D721Med (cell line): ENCODE data around the gene SRPK2.
"Not testable (repeated sequence)": the region's sequence is repeated elsewhere in the genome, so short reads cannot be mapped to it uniquely, and the experiment has no call there.

Experiments used
- DNase-seq: peaks from one replicate; pipeline ENCODE4 v3.0.0; 2011; ENCODE audit warnings: low spot score; ENCODE audit not compliant: insufficient read length
- FAIRE-seq: peaks from 2 replicates; lab custom pipeline; 2011; peaks lifted over from hg19 to GRCh38; lab: Jason Lieb, UNC
- CTCF ChIP-seq: IDR thresholded peaks from 2 replicates; pipeline ENCODE4 v1.5.1; 2012; ENCODE audit warnings: mild to moderate bottlenecking, control low read depth; ENCODE audit not compliant: insufficient read depth; ENCODE audit errors: missing control alignments

The SRPK2 gene

GRCh38 chr7:105352901-105353668 is 35.6 kb downstream of the SRPK2 start:
- DNase-seq (no peak), FAIRE-seq (no peak)
- TF ChIP-seq CTCF: no peak

- TF ChIP-seq CTCF: no peak
- DNase-seq (no peak), FAIRE-seq (no peak)
These were observed 36.6 kb downstream of the SRPK2 start for GRCh38 chr7:105352018-105352612.

- TF ChIP-seq CTCF: no peak
- DNase-seq (no peak), FAIRE-seq (no peak)
These were observed 37.8 kb downstream of the SRPK2 start for GRCh38 chr7:105350906-105351305.

GRCh38 chr7:105348177-105348576 is 40.5 kb downstream of the SRPK2 start:
- FAIRE-seq, DNase-seq: not testable (repeated sequence)

- DNase-seq: no peak
- FAIRE-seq: no peak
- TF ChIP-seq CTCF: no peak
These were observed 42.0 kb downstream of the SRPK2 start for GRCh38 chr7:105346593-105347322.

GRCh38 chr7:105346138-105346537 is 42.6 kb downstream of the SRPK2 start:
- TF ChIP-seq CTCF: no peak
- no peak for FAIRE-seq
- no peak for DNase-seq

- FAIRE-seq (no peak), DNase-seq (no peak)
- TF ChIP-seq CTCF: no peak
These were observed 43.0 kb downstream of the SRPK2 start for GRCh38 chr7:105345725-105346124.
